Prostate gland (tissue), 2 donors: ENCODE measurements around the gene ARL2. TPM values are rescaled to one million over a fixed set of nuclear protein-coding genes. Genes with fewer than 3 reads are reported as not detected.

ENCODE experiments used
- microRNA-seq: library from miRNA; unstranded; fragments of <30 nt; microRNA quantifications from one replicate; pipeline ENCODE4, GENCODE V29; 2016
- small RNA-seq, 2 donors: library from RNA; depleted of rRNA; stranded (forward); fragments of <200 nt; gene quantifications; one replicate each; pipeline ENCODE3, GENCODE V24; 2016
- total RNA-seq, 2 donors: library from RNA; depleted of rRNA; stranded (reverse); fragments of >200 nt; gene quantifications; one replicate each; pipeline ENCODE4 v1.1.0, GENCODE V29; 2016

ARL2 gene
- total RNA-seq, 2 donors from 2014 or later, result 86.5 to 135 TPM

Small RNAs within 50 kb of the gene (microRNA-seq; reads per million reads assigned to microRNA genes)
- gene MIR6879, result not detected

Small RNAs within 50 kb of the gene (small RNA-seq; reads per million reads assigned to genes)
- gene MIR6879 (0.09 to 0.20 reads per million in 2 donors), gene SNX15 (0 reads per million in 2 donors)

Other genes with a start within 250 kb of the ARL2 start
- 100 to 1,000 TPM; 263 to 409 TPM for gene SF1, start 235.6 kb upstream of the ARL2 start, total RNA-seq
- 10 to 100 TPM; 10.7 to 35.8 TPM for gene MAP4K2, start 210.9 kb upstream of the ARL2 start, total RNA-seq
- gene MEN1, start 203.6 kb upstream of the ARL2 start, total RNA-seq, result 10 to 100 TPM; 27.9 to 45.5 TPM
- gene CDC42BPG, start 169.5 kb upstream of the ARL2 start, total RNA-seq, result 10 to 100 TPM; 17.2 to 24.0 TPM
- 100 to 1,000 TPM in 1 of 2 donors, 10 to 100 TPM in 1; 38.8 to 104 TPM for gene EHD1, start 135.5 kb upstream of the ARL2 start, total RNA-seq
- 10 to 100 TPM; 38.4 to 66.1 TPM for gene ATG2A, start 97.0 kb upstream of the ARL2 start, total RNA-seq
- 10 to 100 TPM; 14.1 to 32.6 TPM for gene PPP2R5B, start 89.5 kb upstream of the ARL2 start, total RNA-seq
- not detected for gene GPHA2, start 78.3 kb upstream of the ARL2 start, total RNA-seq
- 1 to 10 TPM in 1 of 2 donors, not detected in 1; 7.4 TPM for gene MAJIN, start 42.1 kb upstream of the ARL2 start, total RNA-seq
- gene BATF2, start 17.2 kb upstream of the ARL2 start, total RNA-seq, result 1 to 10 TPM; 1.5 TPM
- 10 to 100 TPM; 23.4 to 25.2 TPM for gene SNX15, start 13.3 kb downstream of the ARL2 start, total RNA-seq
- gene SAC3D1, start 27.1 kb downstream of the ARL2 start, total RNA-seq, result 10 to 100 TPM; 25.0 to 29.4 TPM
- gene NAALADL1, start 44.4 kb downstream of the ARL2 start, total RNA-seq, result 10 to 100 TPM in 1 of 2 donors, 1 to 10 TPM in 1; 8.5 to 15.6 TPM
- 10 to 100 TPM in 1 of 2 donors, 1 to 10 TPM in 1; 2.3 to 17.8 TPM for gene CDCA5, start 69.9 kb downstream of the ARL2 start, total RNA-seq
- 10 to 100 TPM; 61.6 to 62.6 TPM for gene ZFPL1, start 70.1 kb downstream of the ARL2 start, total RNA-seq
- 100 to 1,000 TPM; 323 to 542 TPM for gene VPS51, start 82.1 kb downstream of the ARL2 start, total RNA-seq
- gene TM7SF2, start 97.7 kb downstream of the ARL2 start, total RNA-seq, result 100 to 1,000 TPM in 1 of 2 donors, 10 to 100 TPM in 1; 73.9 to 185 TPM
- 10 to 100 TPM; 32.7 to 37.8 TPM for gene ZNHIT2, start 103.5 kb downstream of the ARL2 start, total RNA-seq
- 100 to 1,000 TPM; 654 to 691 TPM for gene FAU, start 108.0 kb downstream of the ARL2 start, total RNA-seq
- gene MRPL49, start 108.2 kb downstream of the ARL2 start, total RNA-seq, result 100 to 1,000 TPM in 1 of 2 donors, 10 to 100 TPM in 1; 99.9 to 113 TPM
- gene SYVN1, start 120.4 kb downstream of the ARL2 start, total RNA-seq, result 100 to 1,000 TPM in 1 of 2 donors, 10 to 100 TPM in 1; 89.7 to 108 TPM
- not detected for gene SPDYC, start 156.1 kb downstream of the ARL2 start, total RNA-seq
- gene CAPN1, start 167.8 kb downstream of the ARL2 start, total RNA-seq, result 100 to 1,000 TPM; 215 to 374 TPM
- gene POLA2, start 247.8 kb downstream of the ARL2 start, total RNA-seq, result 10 to 100 TPM; 21.6 to 25.9 TPM